Trophoblast cell (in vitro differentiated cells and primary cell): ENCODE results near the gene MRPS23.

ENCODE experiments used
- DNase-seq, 2 donors: peaks; one replicate each; pipeline ENCODE4 v3.0.0-alpha.2; 2016
- H2AFZ ChIP-seq: 2 replicates; pipeline ENCODE4 v1.6.1; 2013; ENCODE audit warnings: low read length, moderate library complexity, mild to moderate bottlenecking; ENCODE audit not compliant: insufficient read depth, poor library complexity
- H2AK5ac ChIP-seq: 2 replicates; pipeline ENCODE4 v1.6.1; 2013; ENCODE audit warnings: mild to moderate bottlenecking, low read length
- H2BK120ac ChIP-seq: 2 replicates; pipeline ENCODE4 v1.6.1; 2013; ENCODE audit warnings: low read length, mild to moderate bottlenecking, moderate library complexity; ENCODE audit not compliant: insufficient read depth, poor library complexity
- H2BK12ac ChIP-seq: 2 replicates; pipeline ENCODE4 v1.6.1; 2013; ENCODE audit warnings: mild to moderate bottlenecking, low read length, moderate library complexity
- H2BK5ac ChIP-seq: 2 replicates; pipeline ENCODE4 v1.6.1; 2013; ENCODE audit warnings: low read length, low read depth, moderate library complexity, mild to moderate bottlenecking; ENCODE audit not compliant: poor library complexity
- H3K14ac ChIP-seq: 2 replicates; pipeline ENCODE4 v1.6.1; 2013; ENCODE audit warnings: mild to moderate bottlenecking, low read length
- H3K18ac ChIP-seq: 2 replicates; pipeline ENCODE4 v1.6.1; 2013; ENCODE audit warnings: mild to moderate bottlenecking, low read length
- H3K23ac ChIP-seq: 2 replicates; pipeline ENCODE4 v1.6.1; 2013; ENCODE audit warnings: low read length
- H3K27ac ChIP-seq: 2 replicates; pipeline ENCODE4 v1.5.1; 2013; ENCODE audit warnings: low read depth, mild to moderate bottlenecking, inconsistent platforms, low read length, moderate library complexity
- H3K27me3 ChIP-seq: 2 replicates; pipeline ENCODE4 v1.6.1; 2013; ENCODE audit warnings: inconsistent platforms, mild to moderate bottlenecking, low read length, moderate library complexity; ENCODE audit not compliant: insufficient read depth
- H3K36me3 ChIP-seq, 2 experiments: 1 replicate in 1 of 2; 2 replicates in 1 of 2; pipeline ENCODE4 v1.6.1; 2013; ENCODE audit warnings: low read length in 2 of 2, mild to moderate bottlenecking in 2 of 2, moderate library complexity in 1 of 2; ENCODE audit not compliant: insufficient read depth in 2 of 2, control insufficient read depth in 1 of 2
- H3K4ac ChIP-seq: 2 replicates; pipeline ENCODE4 v1.6.1; 2013; ENCODE audit warnings: low read depth, mild to moderate bottlenecking, low read length, moderate library complexity
- H3K4me1 ChIP-seq, 2 experiments: 1 replicate in 1 of 2; 2 replicates in 1 of 2; pipeline ENCODE4 v1.6.1; 2013; ENCODE audit warnings: low read length in 2 of 2, mild to moderate bottlenecking in 2 of 2, moderate library complexity in 1 of 2; ENCODE audit not compliant: insufficient read depth in 2 of 2, control insufficient read depth in 1 of 2
- H3K4me2 ChIP-seq: 2 replicates; pipeline ENCODE4 v1.6.1; 2013; ENCODE audit warnings: inconsistent platforms, mild to moderate bottlenecking, low read length, moderate library complexity
- H3K4me3 ChIP-seq: 2 replicates; pipeline ENCODE4 v1.5.1; 2013; ENCODE audit warnings: mild to moderate bottlenecking, low read depth, low read length, inconsistent platforms
- H3K79me1 ChIP-seq: one replicate; pipeline ENCODE4 v1.6.1; 2013; ENCODE audit warnings: low read length
- H3K79me2 ChIP-seq: 2 replicates; pipeline ENCODE4 v1.6.1; 2013; ENCODE audit warnings: low read length, mild to moderate bottlenecking; ENCODE audit not compliant: control insufficient read depth, insufficient read depth, poor library complexity
- H3K9ac ChIP-seq: 2 replicates; pipeline ENCODE4 v1.6.1; 2013; ENCODE audit warnings: mild to moderate bottlenecking, low read length
- H3K9me3 ChIP-seq: 2 replicates; pipeline ENCODE4 v1.6.1; 2013; ENCODE audit warnings: low read depth, mild to moderate bottlenecking, control low read depth, inconsistent platforms, low read length; ENCODE audit not compliant: insufficient read depth
- H4K12ac ChIP-seq: 2 replicates; pipeline ENCODE4 v1.6.1; 2013; ENCODE audit warnings: low read depth, mild to moderate bottlenecking, low read length, moderate library complexity
- H4K8ac ChIP-seq: 2 replicates; pipeline ENCODE4 v1.6.1; 2013; ENCODE audit warnings: low read depth, mild to moderate bottlenecking, low read length, moderate library complexity
- H4K91ac ChIP-seq: one replicate; pipeline ENCODE4 v1.6.1; 2013; ENCODE audit warnings: low read depth, mild to moderate bottlenecking, low read length, moderate library complexity
- WGBS: extraction: QIAGEN DNeasy Blood & Tissue Kit; methylation state at CpG from one replicate; pipeline ENCODE4 v1.1.7; 2013; ENCODE audit warnings: missing lambda C conversion rate; ENCODE audit not compliant: insufficient read length, insufficient coverage; ENCODE audit errors: extremely low coverage; 5-methylcytosine and 5-hydroxymethylcytosine counted together

MRPS23 gene

DNA sequence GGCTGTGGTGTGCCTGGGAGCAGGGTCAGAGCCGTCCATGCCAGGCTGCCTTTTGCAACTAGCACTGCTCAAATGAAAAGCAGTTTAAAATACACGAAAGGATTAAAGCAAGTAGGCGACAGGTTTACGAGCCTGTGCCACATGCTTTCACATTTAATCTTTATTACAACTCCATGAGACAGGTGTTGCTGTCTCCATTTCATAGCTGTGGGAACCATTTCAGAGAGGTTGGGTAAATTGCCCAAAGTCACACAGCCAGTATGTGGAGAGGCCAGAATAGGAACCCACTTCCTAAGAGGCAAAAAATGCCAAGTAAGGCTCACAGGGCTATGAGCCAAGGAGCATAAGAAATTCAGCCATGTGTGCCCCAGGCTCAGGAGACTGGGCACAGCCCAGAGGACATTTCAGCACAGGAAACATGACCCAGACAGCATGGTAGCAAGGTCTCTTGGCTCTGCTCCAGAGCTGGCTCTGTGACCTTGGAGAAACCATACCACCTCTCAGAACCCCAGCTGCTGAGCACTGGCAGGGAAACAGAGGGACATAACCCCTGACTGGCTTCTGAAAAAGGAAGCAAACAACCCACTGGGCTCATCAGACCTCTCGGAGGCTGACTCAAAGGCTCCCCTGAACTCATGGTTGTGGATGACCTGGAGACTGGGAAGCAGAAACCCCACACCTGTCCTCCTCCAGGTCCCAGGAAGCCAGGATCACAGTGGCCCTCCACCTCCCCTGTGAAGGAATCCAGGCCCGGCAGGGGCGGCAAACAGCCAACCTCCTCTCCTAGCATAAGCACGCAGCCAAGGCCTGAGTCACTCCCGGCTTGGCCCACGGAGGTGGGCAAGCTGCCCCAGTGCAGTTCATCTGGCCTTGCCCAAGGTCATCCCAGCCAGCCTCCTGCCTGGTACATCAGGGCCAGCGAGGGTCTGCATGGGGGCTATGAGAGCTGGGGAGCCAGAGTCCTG lies 40.3 kb upstream of the MRPS23 start:
- H4K91ac ChIP-seq = no peak overlapping the region
- no peak overlapping the region for H3K23ac ChIP-seq
- no peaks in the 10 kb centered on the region for H3K79me2 ChIP-seq
- no peak overlapping the region for H3K4me2 ChIP-seq
- no peaks in the 10 kb centered on the region for H3K9me3 ChIP-seq
- peaks cover 14% of the 10 kb centered on the region for H3K79me1 ChIP-seq
- H3K27me3 ChIP-seq = no peaks in the 10 kb centered on the region
- H2AFZ ChIP-seq = no peak overlapping the region
- H3K18ac ChIP-seq = no peak overlapping the region
- no peak for DNase-seq
- no peak overlapping the region for H2BK5ac ChIP-seq
- H3K4me1 ChIP-seq = peaks cover 19% of the 10 kb centered on the region in 2 experiments
- H3K4ac ChIP-seq = no peak overlapping the region
- H2BK120ac ChIP-seq = no peak overlapping the region
- peaks cover under 1% of the 10 kb centered on the region in 2 experiments for H3K36me3 ChIP-seq
- H3K4me3 ChIP-seq = no peak overlapping the region
- H2BK12ac ChIP-seq = peak overlapping the region; percentile 15
- H4K12ac ChIP-seq = no peak overlapping the region
- no CpG with 5 or more reads among the region's 11 CpGs for WGBS
- H3K27ac ChIP-seq = no peak overlapping the region
- no peak overlapping the region for H3K9ac ChIP-seq
- H2AK5ac ChIP-seq = no peak overlapping the region
- no peak overlapping the region for H3K14ac ChIP-seq
- H4K8ac ChIP-seq = no peak overlapping the region

DNA sequence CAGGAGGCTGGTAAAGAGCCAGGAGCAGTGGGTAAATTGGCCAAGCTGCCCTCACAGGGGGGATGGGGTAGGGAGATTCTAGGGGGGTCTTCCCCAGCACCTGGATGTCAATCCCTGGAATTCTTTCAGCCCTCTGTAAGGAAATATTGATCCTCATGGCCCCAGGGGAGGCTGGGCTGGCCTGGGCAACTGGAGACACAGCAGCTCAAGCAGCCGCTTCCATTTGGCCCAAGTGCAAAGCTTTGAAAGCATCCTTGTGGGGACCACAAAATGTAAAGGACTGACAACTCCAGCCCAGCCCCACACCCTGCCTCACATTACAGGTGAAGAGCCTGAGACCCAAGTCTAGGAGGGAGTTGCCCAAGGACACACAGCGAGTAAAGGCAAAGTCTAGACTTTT lies 39.4 kb upstream of the MRPS23 start:
- Histone ChIP-seq H4K91ac (no peak overlapping the region), H2AK5ac (no peak overlapping the region), H3K4me2 (no peak overlapping the region), H3K4ac (no peak overlapping the region), H3K4me3 (no peak overlapping the region), H2BK120ac (no peak overlapping the region), H3K18ac (no peak overlapping the region), H3K9me3 (no peaks in the 10 kb centered on the region), H3K9ac (no peak overlapping the region), H4K8ac (no peak overlapping the region), H3K14ac (no peak overlapping the region), H4K12ac (no peak overlapping the region), H3K79me2 (no peaks in the 10 kb centered on the region), H3K27ac (no peak overlapping the region), H2BK5ac (no peak overlapping the region), H2AFZ (no peak overlapping the region), H2BK12ac (no peak overlapping the region), H3K27me3 (no peaks in the 10 kb centered on the region), H3K36me3 (peaks cover 7 to 8% of the 10 kb centered on the region in 2 experiments), H3K79me1 (peaks cover 14% of the 10 kb centered on the region), H3K4me1 (peaks cover 19% of the 10 kb centered on the region in 2 experiments), H3K23ac (no peak overlapping the region)
- no CpG with 5 or more reads among the region's 2 CpGs for WGBS
- DNase-seq = no peak

DNA sequence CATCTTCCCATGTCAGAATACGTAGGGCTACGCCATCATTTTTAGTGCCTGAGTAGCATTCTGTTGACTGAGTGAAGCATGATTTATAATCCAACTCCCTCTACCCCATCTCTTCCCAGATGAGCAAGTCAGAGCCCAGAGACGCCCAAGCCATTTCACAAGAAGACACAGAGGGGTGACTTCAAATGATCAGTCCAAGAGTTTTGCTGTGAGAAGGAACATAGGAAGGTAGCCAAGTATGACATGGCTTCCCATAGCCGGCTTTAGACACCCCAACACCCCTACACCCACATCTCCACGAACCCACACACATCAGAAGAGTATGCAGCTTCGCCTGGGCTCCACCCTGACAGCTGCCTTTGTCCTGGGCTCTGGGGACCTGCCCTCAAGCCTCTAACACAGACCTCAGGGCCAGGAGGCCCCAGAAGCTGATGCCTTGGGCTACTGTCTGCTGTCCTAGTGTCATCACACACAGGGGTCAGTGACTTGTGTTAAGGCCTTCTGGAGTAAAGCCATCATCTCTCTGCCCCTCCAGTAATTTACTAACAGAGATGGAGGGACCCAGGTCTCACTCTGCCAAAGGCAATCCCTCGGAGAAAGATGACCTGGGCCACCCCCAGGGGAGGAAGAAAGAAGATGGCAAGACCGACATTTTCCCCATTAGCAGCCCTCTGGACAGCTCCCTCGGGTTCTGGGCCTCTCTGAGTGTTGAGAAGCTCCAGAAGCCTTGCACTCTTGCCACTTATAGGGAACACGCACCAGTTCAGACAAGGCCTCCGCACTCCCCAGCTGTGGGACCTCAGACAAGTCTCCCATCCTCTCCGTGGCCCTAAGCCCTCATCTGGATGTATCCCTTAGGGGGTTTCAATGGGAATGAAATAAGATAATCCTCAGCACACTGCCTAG lies 38.7 kb upstream of the MRPS23 start:
- WGBS = no CpG with 5 or more reads among the region's 12 CpGs
- H3K36me3 ChIP-seq = peaks cover 8 to 11% of the 10 kb centered on the region in 2 experiments
- H3K79me1 ChIP-seq = peaks cover 11% of the 10 kb centered on the region
- no peak overlapping the region for H3K18ac ChIP-seq
- H3K4me3 ChIP-seq = no peak overlapping the region
- H2AFZ ChIP-seq = no peak overlapping the region
- no peak overlapping the region for H2BK12ac ChIP-seq
- no peak overlapping the region for H2BK5ac ChIP-seq
- no peak overlapping the region for H3K23ac ChIP-seq
- H4K8ac ChIP-seq = no peak overlapping the region
- no peak for DNase-seq
- no peaks in the 10 kb centered on the region for H3K79me2 ChIP-seq
- H2AK5ac ChIP-seq = no peak overlapping the region
- no peak overlapping the region for H4K12ac ChIP-seq
- H2BK120ac ChIP-seq = no peak overlapping the region
- H4K91ac ChIP-seq = no peak overlapping the region
- no peaks in the 10 kb centered on the region for H3K9me3 ChIP-seq
- H3K27me3 ChIP-seq = no peaks in the 10 kb centered on the region
- no peak overlapping the region for H3K4ac ChIP-seq
- no peak overlapping the region for H3K9ac ChIP-seq
- no peak overlapping the region for H3K4me2 ChIP-seq
- no peak overlapping the region for H3K27ac ChIP-seq
- H3K14ac ChIP-seq = no peak overlapping the region
- H3K4me1 ChIP-seq = peaks cover 18% of the 10 kb centered on the region in 2 experiments

DNA sequence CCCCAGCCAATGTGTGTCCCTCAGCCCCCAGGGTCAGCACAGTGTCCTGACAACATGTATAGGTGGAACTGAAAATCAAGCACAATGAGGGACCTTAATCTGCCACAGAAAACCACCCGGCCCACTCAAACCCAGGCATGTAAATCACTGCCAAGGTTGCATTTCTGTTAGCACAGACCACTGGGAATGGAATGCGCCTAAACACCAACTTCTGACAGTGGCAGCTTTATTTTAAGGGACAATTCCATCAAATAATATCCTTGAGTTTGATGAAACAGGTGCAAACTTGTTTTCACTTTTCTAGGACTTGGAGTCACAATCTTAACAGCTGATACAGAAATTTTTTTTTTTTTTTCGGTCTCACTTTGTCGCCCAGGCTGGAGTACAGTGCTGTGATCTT lies 37.3 kb upstream of the MRPS23 start:
- no peak overlapping the region for H3K18ac ChIP-seq
- no peak overlapping the region for H3K4ac ChIP-seq
- no peaks in the 10 kb centered on the region for H3K9me3 ChIP-seq
- H3K79me1 ChIP-seq = peaks cover 1% of the 10 kb centered on the region
- no peak overlapping the region for H4K91ac ChIP-seq
- H3K79me2 ChIP-seq = no peaks in the 10 kb centered on the region
- H3K27me3 ChIP-seq = no peaks in the 10 kb centered on the region
- H3K4me2 ChIP-seq = no peak overlapping the region
- no peak overlapping the region for H2BK120ac ChIP-seq
- H4K12ac ChIP-seq = no peak overlapping the region
- peaks cover 8 to 13% of the 10 kb centered on the region in 2 experiments for H3K36me3 ChIP-seq
- H4K8ac ChIP-seq = no peak overlapping the region
- H3K9ac ChIP-seq = no peak overlapping the region
- no peak overlapping the region for H2BK5ac ChIP-seq
- no peak overlapping the region for H3K27ac ChIP-seq
- H2BK12ac ChIP-seq = no peak overlapping the region
- no peak overlapping the region for H2AK5ac ChIP-seq
- no peak overlapping the region for H2AFZ ChIP-seq
- no peak for DNase-seq
- H3K4me1 ChIP-seq = peaks cover 5 to 7% of the 10 kb centered on the region in 2 experiments
- H3K14ac ChIP-seq = no peak overlapping the region
- H3K4me3 ChIP-seq = no peak overlapping the region
- no peak overlapping the region for H3K23ac ChIP-seq
- WGBS = no CpG with 5 or more reads among the region's 4 CpGs
